AG10803 (cell line): ENCODE data around the gene BRS3.
A peak's percentile ranks its signal among the peaks of the same experiment; 100 is the strongest.

Experiments
- DNase-seq: peaks from one replicate; pipeline ENCODE4 v3.0.0; 2010; ENCODE audit warnings: low read depth
- H3K4me3 ChIP-seq: 2 replicates; pipeline ENCODE4 v1.5.1; 2011; ENCODE audit warnings: mild to moderate bottlenecking, low read length, control low read depth
- TF ChIP-seq, protein P1 (sequence below): conservative IDR thresholded peaks from 2 replicates; pipeline ENCODE4 v1.5.1; 2011; ENCODE audit warnings: mild to moderate bottlenecking, low read length, control low read depth, inconsistent platforms

Gene BRS3

GRCh38 chrX:136525738-136526606 lies 38.2 kb downstream of the BRS3 start:
- no peak overlapping the region for H3K4me3 ChIP-seq
- TF ChIP-seq, protein P1, sequence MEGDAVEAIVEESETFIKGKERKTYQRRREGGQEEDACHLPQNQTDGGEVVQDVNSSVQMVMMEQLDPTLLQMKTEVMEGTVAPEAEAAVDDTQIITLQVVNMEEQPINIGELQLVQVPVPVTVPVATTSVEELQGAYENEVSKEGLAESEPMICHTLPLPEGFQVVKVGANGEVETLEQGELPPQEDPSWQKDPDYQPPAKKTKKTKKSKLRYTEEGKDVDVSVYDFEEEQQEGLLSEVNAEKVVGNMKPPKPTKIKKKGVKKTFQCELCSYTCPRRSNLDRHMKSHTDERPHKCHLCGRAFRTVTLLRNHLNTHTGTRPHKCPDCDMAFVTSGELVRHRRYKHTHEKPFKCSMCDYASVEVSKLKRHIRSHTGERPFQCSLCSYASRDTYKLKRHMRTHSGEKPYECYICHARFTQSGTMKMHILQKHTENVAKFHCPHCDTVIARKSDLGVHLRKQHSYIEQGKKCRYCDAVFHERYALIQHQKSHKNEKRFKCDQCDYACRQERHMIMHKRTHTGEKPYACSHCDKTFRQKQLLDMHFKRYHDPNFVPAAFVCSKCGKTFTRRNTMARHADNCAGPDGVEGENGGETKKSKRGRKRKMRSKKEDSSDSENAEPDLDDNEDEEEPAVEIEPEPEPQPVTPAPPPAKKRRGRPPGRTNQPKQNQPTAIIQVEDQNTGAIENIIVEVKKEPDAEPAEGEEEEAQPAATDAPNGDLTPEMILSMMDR = no peak
- peak; percentile 82 for DNase-seq

DNA sequence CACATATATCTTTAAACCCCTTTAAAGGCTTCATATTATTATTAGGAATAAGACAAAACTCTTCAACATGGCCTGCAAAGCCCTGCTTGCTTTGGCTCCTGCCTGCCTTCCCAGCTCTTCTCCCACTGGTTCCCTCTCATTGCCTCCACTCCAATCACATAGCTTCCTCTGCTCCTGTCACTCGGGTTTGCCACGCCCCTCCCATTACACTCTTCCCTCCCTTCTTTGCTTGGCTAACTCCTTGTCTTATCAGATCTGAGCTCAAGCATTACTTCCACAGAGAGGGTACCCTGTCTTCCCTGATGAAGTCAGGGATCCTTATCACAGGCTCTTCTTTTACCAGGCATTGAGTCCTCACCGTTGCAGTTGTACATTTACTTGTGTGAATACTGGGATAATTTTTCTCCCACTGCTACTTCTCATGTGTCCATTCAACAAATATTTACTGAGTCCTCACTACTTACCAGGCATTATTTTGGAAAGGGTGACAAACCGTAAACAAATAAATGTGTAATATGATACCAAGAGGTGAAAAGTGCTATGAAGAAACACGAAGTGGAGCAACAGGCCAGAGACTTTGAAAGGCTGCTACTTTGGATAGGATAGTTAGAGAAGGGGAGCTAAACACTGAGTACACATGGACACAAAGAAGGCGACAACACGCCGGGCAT lies 41.0 kb downstream of the BRS3 start:
- no peak for DNase-seq
- no peak overlapping the region for H3K4me3 ChIP-seq
- TF ChIP-seq, protein P1 = no peak

DNA sequence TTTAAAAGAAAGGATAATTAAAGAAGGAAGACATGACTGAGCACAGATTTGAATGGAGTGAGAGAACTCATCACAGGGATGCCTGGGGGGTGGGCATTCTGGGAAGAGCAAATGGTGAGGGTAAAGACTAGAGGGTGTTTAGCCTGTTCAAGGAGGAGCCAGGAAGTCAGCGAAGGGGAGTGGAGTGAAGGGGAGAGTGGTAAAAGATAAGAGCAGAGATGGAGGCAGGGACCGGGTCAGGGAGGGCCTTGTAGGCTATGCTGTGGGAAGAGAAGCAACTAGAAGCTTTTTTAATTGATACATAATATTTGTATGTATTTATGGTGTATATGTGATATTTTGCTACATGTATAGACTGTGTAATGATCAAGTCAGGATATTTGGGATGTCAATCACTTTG lies 42.0 kb downstream of the BRS3 start:
- TF ChIP-seq, protein P1 = no peak
- no peak overlapping the region for H3K4me3 ChIP-seq
- DNase-seq = no peak

DNA sequence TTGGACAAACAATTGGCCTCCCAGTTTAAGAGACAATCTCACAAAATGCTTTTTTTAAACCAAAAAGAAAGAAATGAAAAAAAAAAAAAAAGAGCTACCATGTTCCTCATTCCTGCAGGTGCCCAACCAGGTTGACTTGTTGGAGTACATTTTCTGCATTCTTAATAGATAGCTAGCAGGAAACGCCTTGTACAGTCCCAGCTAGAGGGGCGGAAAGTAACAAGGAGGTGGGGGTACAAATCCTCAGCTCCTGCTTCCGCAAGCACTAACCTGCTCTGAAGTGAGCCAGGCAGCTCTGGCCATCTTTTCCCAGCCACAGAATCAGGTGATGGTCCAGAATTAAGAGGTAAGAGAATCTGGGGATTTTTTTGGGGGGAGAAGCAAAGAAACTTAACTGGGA lies 44.2 kb downstream of the BRS3 start, which contains the start of gene VGLL1:
TSS of gene VGLL1 (plus strand) at position 265 of the 400 bp plus-strand sequence. CDS start 3,806 bp downstream, outside the sequence.
- H3K4me3 ChIP-seq = no peak within 1 kb of the TSS
- DNase-seq = no peak
- TF ChIP-seq, protein P1 = no peak

GRCh38 chrX:136534131-136534530 lies 46.4 kb downstream of the BRS3 start:
- no peak overlapping the region for H3K4me3 ChIP-seq
- no peak for DNase-seq
- TF ChIP-seq, protein P1 = no peak

DNA sequence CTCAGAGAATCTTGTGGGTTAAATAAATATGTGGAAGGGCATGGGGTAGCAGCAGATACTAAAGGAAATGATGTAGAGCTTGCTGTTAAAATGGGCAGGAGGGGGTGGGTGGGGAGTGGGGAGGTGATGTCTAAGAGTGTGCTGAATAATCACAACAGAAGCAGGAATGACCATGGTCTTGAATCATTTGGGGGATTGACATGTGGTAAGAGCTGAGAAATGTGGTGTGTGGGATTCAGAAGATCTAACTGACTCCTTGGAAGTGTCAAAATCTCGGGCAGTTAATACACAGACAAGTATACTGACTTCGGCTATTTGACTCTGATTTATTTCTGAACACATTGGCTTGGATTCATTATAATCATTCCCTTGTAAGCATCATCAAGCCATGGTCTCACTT lies 51.1 kb downstream of the BRS3 start:
- H3K4me3 ChIP-seq = no peak overlapping the region
- TF ChIP-seq, protein P1 = no peak
- no peak for DNase-seq
